Hair follicular keratinocyte (primary cell): ENCODE results near the gene POM121L12. TPM values are rescaled to one million over a fixed set of nuclear protein-coding genes. Genes with fewer than 3 reads are reported as not detected.

Experiments used
- total RNA-seq: library from RNA; depleted of rRNA; stranded (reverse); fragments of >200 nt; gene quantifications from 2 replicates; pipeline ENCODE4 v1.2.3, GENCODE V29; 2015

The POM121L12 gene
- not detected in 2 replicates for total RNA-seq

DNA sequence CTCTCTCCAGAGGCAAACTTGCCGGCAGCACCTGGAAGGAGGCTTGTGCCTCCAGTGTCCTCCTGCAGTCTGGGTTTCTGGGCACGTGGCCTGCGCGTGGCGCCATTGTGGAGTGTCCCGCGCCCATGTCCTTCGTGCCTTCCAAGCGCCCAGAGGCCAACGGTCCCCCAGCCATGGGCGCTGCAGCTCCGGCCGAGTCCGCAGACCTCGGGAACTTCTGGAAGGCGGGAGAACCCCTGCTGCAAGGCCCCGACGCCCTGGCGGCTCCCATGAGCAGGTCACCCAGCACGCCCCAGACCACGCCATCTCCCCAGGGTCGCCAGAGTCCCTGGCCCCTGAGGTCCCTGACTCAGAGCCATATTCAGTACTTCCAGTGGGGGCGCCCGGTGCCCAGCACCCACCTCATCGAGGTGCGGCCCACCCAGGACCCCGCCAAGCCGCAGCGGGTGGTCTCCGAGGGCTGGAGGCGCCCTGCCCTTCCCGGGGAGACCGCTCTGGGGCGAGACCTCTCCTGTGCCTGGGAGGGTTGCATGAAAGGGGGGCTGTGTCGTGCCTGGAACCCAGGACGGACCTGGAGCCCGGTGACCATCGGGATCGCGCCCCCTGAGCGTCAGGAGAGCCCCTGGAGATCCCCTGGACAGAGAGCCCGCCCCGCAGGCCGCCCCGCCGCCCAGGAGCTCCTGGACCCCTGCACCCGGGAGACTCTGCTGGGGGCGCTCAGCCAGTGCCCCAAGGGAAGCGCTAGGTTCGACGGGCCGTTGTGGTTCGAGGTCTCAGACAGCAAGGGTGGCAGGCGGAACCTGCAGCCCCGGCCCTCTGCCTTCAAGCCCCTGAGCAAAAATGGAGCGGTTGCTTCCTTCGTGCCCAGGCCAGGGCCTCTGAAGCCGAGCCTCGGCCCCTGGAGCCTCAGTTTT is at the start of gene POM121L12:
TSS of gene POM121L12 (plus strand) at position 135 of the 914 bp plus-strand sequence. CDS start at position 174, 39 bp downstream.

